ENCODE data around the gene PI16. TPM values are rescaled to one million over a fixed set of nuclear protein-coding genes. Genes with fewer than 3 reads are reported as not detected.

The PI16 gene
- total RNA-seq, 1 experiment from 2014 or later = 0.83 TPM

GRCh38 chr6:37005827-37006567 lies 51.5 kb downstream of the PI16 start:
- Histone ChIP-seq H3K36me3 (ENCODE audit: low read depth) (no peaks in the 10 kb centered on the region), H3K27ac (no peak overlapping the region), H3K4me3 (no peak overlapping the region), H3K4me1 (replicated peaks; ENCODE audit: insufficient read depth) (no peaks in the 10 kb centered on the region), H3K27me3 (ENCODE audit: insufficient read depth, low read depth) (peaks cover 3% of the 10 kb centered on the region; the same call in 1 of the 2 replicates), H3F3A (ENCODE audit: insufficient read depth, low read depth) (no peaks in the 10 kb centered on the region), H3K4me2 (no peak overlapping the region), H3K9me3 (ENCODE audit: insufficient read depth, low read depth) (no peaks in the 10 kb centered on the region), H3K79me2 (ENCODE audit: low read depth) (no peaks in the 10 kb centered on the region), H3K9me2 (ENCODE audit: insufficient read depth) (no peaks in the 10 kb centered on the region), H4K20me1 (ENCODE audit: insufficient read depth) (no peaks in the 10 kb centered on the region), H2AFZ (no peak overlapping the region)
- POLR2A ChIA-PET (ENCODE audit: unreplicated experiment) = interaction anchor here (0.6 to 1.1 kb wide), 2 partner anchors 20 to 509 kb away, joined by 3 to 8 read pairs; partner anchors contain the start of gene MTCH1
- TF ChIP-seq CTCF (conservative IDR thresholded peaks at IDR 0.05) = no peak
- no peak for TF ChIP-seq EZH2 (IDR thresholded peaks at IDR 0.05; ENCODE audit: low read depth)
- CTCF ChIA-PET = interaction anchor here (0.5 to 1.7 kb wide), 2 partner anchors 12 to 281 kb away, joined by 3 to 4 read pairs; no protein-coding TSS in a partner anchor
- no peak for DNase-seq
- BruUV-seq (replicated peaks) = no TSS peak
- intact Hi-C loops (cut with micrococcal nuclease; ENCODE audit: unreplicated experiment) = no loop called here

GRCh38 chr6:37006793-37007339 lies 52.3 kb downstream of the PI16 start:
- Histone ChIP-seq H3K4me1 (replicated peaks; ENCODE audit: insufficient read depth) (no peaks in the 10 kb centered on the region), H3K9me2 (ENCODE audit: insufficient read depth) (no peaks in the 10 kb centered on the region), H3K79me2 (ENCODE audit: low read depth) (no peaks in the 10 kb centered on the region), H3K9me3 (ENCODE audit: insufficient read depth, low read depth) (no peaks in the 10 kb centered on the region), H3K27ac (no peak overlapping the region), H3K27me3 (ENCODE audit: insufficient read depth, low read depth) (peaks cover 2% of the 10 kb centered on the region; the same call in 1 of the 2 replicates), H4K20me1 (ENCODE audit: insufficient read depth) (no peaks in the 10 kb centered on the region), H3K36me3 (ENCODE audit: low read depth) (no peaks in the 10 kb centered on the region), H2AFZ (no peak overlapping the region), H3K4me3 (no peak overlapping the region), H3F3A (ENCODE audit: insufficient read depth, low read depth) (no peaks in the 10 kb centered on the region), H3K4me2 (no peak overlapping the region)
- DNase-seq = no peak
- ChIA-PET POLR2A (ENCODE audit: unreplicated experiment) (interaction anchor here (0.6 to 1.1 kb wide), 2 partner anchors 21 to 25 kb away, joined by 4 to 8 read pairs; partner anchors contain the start of gene MTCH1), CTCF (interaction anchor here (1.7 kb wide), 1 partner anchor 11 kb away, joined by 4 read pairs; no protein-coding TSS in a partner anchor)
- no TSS peak for BruUV-seq (replicated peaks)
- intact Hi-C loops (cut with micrococcal nuclease; ENCODE audit: unreplicated experiment) = no loop called here
- TF ChIP-seq EZH2 (IDR thresholded peaks at IDR 0.05; ENCODE audit: low read depth) (no peak), CTCF (conservative IDR thresholded peaks at IDR 0.05) (no peak)

- Histone ChIP-seq H3K9me3 (ENCODE audit: insufficient read depth, low read depth) (no peaks in the 10 kb centered on the region), H3K9me2 (ENCODE audit: insufficient read depth) (no peaks in the 10 kb centered on the region), H3F3A (ENCODE audit: insufficient read depth, low read depth) (no peaks in the 10 kb centered on the region), H3K27me3 (ENCODE audit: insufficient read depth, low read depth) (no peaks in the 10 kb centered on the region), H3K36me3 (ENCODE audit: low read depth) (no peaks in the 10 kb centered on the region), H3K27ac (no peak overlapping the region), H3K4me1 (replicated peaks; ENCODE audit: insufficient read depth) (no peaks in the 10 kb centered on the region), H3K79me2 (ENCODE audit: low read depth) (no peaks in the 10 kb centered on the region), H3K4me3 (no peak overlapping the region), H4K20me1 (ENCODE audit: insufficient read depth) (no peaks in the 10 kb centered on the region), H2AFZ (no peak overlapping the region), H3K4me2 (no peak overlapping the region)
- no peak for DNase-seq
- ChIA-PET CTCF (interaction anchor here (1.7 kb wide), 1 partner anchor 10 kb away, joined by 4 read pairs; no protein-coding TSS in a partner anchor), POLR2A (ENCODE audit: unreplicated experiment) (no interaction called here)
- no TSS peak for BruUV-seq (replicated peaks)
- TF ChIP-seq EZH2 (IDR thresholded peaks at IDR 0.05; ENCODE audit: low read depth) = no peak
- intact Hi-C loops (cut with micrococcal nuclease; ENCODE audit: unreplicated experiment) = no loop called here
Measured at GRCh38 chr6:37007340-37008043, 53.0 kb downstream of the PI16 start.
